GM13977 (cell line): ENCODE measurements around the gene PLEKHA8.

ENCODE experiments used
- DNase-seq: peaks from one replicate; pipeline ENCODE4 v3.0.0; 2012; ENCODE audit warnings: low spot score
- in situ Hi-C: fragments of 300-500 bp; cut with MboI; formaldehyde crosslinking; loops from one replicate; pipeline ENCODE4 v1.12.0; 2022; ENCODE audit warnings: low sequenced_read_pairs, low pct_unique_long_range_greater_than_20kb, mixed read lengths, inconsistent platforms; ENCODE audit not compliant: unreplicated experiment
- TF ChIP-seq, protein P1 (sequence below): IDR thresholded peaks from 2 replicates; pipeline ENCODE4 v1.5.1; 2012; ENCODE audit warnings: mild to moderate bottlenecking, control low read depth; ENCODE audit not compliant: insufficient read depth; ENCODE audit errors: extremely low read depth, missing control alignments

Gene PLEKHA8

GRCh38 chr7:30028216-30028748, at the start of gene PLEKHA8:
Gene PLEKHA8, plus strand, starts transcription at chr7:30028412. Its CDS starts 351 bp downstream, at chr7:30028763.
- DNase-seq, result peak; percentile 91
- in situ Hi-C loops, result no loop called here
- TF ChIP-seq, protein P1, sequence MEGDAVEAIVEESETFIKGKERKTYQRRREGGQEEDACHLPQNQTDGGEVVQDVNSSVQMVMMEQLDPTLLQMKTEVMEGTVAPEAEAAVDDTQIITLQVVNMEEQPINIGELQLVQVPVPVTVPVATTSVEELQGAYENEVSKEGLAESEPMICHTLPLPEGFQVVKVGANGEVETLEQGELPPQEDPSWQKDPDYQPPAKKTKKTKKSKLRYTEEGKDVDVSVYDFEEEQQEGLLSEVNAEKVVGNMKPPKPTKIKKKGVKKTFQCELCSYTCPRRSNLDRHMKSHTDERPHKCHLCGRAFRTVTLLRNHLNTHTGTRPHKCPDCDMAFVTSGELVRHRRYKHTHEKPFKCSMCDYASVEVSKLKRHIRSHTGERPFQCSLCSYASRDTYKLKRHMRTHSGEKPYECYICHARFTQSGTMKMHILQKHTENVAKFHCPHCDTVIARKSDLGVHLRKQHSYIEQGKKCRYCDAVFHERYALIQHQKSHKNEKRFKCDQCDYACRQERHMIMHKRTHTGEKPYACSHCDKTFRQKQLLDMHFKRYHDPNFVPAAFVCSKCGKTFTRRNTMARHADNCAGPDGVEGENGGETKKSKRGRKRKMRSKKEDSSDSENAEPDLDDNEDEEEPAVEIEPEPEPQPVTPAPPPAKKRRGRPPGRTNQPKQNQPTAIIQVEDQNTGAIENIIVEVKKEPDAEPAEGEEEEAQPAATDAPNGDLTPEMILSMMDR, result no peak

- in situ Hi-C loops, result no loop called here
- no peak for DNase-seq
- TF ChIP-seq, protein P1, result no peak
These were observed 48.1 kb upstream of the PLEKHA8 start for GRCh38 chr7:29980151-29980550.

GRCh38 chr7:29987083-29987482, 41.1 kb upstream of the PLEKHA8 start:
- in situ Hi-C loops, result no loop called here
- TF ChIP-seq, protein P1, result no peak
- DNase-seq, result peak; percentile 25

DNA sequence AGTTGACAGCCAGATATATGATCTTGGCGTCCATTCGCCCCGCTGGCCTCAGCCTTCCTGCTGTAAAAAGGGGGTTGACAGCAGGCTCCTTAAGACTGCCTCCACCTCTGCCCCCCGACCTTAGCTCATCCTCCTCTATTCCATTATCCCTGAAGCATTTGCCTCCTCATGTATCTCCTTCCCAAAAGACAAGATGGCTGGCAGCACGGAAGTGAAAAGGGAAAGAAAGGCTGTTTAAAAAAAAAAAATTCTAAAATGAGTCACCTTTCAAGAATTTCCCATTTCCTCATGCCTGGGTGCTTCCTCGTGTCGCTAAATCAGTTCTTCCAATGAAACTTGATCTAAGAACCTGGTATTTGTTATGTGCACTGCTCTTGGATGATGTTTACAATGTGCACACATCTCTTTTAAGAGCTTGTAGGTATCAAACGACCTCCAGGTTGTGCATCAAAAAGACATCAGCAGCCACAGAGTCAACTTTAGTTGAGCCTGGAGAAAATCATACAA, 40.3 kb upstream of the PLEKHA8 start:
- in situ Hi-C loops, result no loop called here
- TF ChIP-seq, protein P1, result no peak
- DNase-seq, result peak; percentile 31

- peak; percentile 77 for DNase-seq
- TF ChIP-seq, protein P1, result no peak
- in situ Hi-C loops, result no loop called here
These were observed 39.6 kb upstream of the PLEKHA8 start for GRCh38 chr7:29988424-29989256.

GRCh38 chr7:29989257-29989995, 38.8 kb upstream of the PLEKHA8 start, which contains the start of gene SCRN1:
Gene SCRN1, minus strand, starts transcription at chr7:29989801. Its CDS starts 20,734 bp downstream, at chr7:29969067.
- in situ Hi-C loops, result no loop called here
- TF ChIP-seq, protein P1, result no peak
- DNase-seq, result peak; percentile 89
